Muscle layer of duodenum (tissue), 2 donors: ENCODE results near the gene NKX1-1.

Experiments used
- H3K27ac ChIP-seq: one replicate; pipeline ENCODE4 v1.7.0; 2013; ENCODE audit warnings: mild to moderate bottlenecking, low read length
- H3K27me3 ChIP-seq: one replicate; pipeline ENCODE4 v1.7.0; 2013; ENCODE audit warnings: low read depth, mild to moderate bottlenecking, control low read depth, low read length
- H3K36me3 ChIP-seq, 2 donors: one replicate each; pipeline ENCODE4 v1.7.0; 2013; ENCODE audit warnings: low read length in 2 of 2, control low read depth in 1 of 2, mild to moderate bottlenecking in 1 of 2; ENCODE audit not compliant: insufficient read depth in 2 of 2, control insufficient read depth in 1 of 2
- H3K4me1 ChIP-seq, 2 donors: one replicate each; pipeline ENCODE4 v1.7.0; 2013; ENCODE audit warnings: low read length in 2 of 2, mild to moderate bottlenecking in 2 of 2, control low read depth in 1 of 2, moderate library complexity in 1 of 2; ENCODE audit not compliant: insufficient read depth in 2 of 2, control insufficient read depth in 1 of 2
- H3K4me3 ChIP-seq, 2 donors: one replicate each; pipeline ENCODE4 v1.7.0; 2013; ENCODE audit warnings: low read length in 2 of 2, low read depth in 1 of 2, mild to moderate bottlenecking in 1 of 2
- H3K9me3 ChIP-seq, 2 donors: one replicate each; pipeline ENCODE4 v1.7.0; 2013; ENCODE audit warnings: low read length in 2 of 2, control low read depth in 1 of 2, mild to moderate bottlenecking in 1 of 2; ENCODE audit not compliant: control insufficient read depth in 1 of 2
- donor health status: healthy.

NKX1-1 gene

DNA sequence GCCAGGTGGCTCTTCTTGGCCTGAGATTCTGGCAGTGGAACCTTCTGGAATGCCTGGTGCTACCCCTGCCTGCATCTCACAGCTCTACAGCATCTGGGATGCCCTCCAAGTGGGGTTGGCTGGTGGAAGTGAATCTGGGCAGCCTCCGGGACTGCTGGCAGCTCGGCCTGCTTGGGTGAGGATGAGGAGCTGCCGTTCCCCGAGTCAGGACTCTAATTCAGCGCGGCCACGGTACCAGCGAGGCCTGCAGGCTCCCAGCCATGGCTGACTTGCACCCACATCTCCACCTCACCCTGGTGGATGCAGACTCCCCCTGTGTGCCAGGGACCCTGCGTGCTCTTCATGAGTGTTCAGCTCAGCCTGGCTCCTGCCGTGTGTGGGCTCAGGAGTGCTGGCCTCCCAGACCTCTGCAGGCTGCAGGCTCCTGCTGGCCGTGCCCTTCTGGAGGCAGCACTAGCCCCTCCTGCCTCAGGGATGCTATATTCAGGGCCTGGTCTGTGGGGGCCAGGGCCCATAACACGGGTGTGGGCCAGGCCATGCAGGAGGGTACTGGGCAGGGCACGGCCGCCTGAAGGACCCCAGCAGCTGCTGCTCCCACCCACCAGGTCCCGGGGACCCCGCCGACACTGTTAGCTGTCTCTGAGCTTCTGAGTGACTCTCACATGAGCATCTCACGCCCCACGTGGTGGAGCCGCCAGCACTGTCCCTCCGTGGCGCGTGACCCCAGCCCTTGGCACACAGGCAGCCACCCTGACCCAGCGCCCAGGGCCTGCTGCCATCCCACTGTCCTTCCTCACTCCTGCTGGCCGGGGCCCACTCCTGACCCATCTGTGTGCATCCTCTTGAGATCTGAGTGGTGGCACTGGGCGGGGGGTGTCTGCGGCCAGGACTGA is 48.6 kb downstream of the NKX1-1 start:
- H3K9me3 ChIP-seq, result no peaks in the 10 kb centered on the region
- H3K36me3 ChIP-seq, result peaks cover 0 to 58% of the 10 kb centered on the region in 2 donors
- H3K27me3 ChIP-seq, result no peaks in the 10 kb centered on the region
- H3K4me3 ChIP-seq, result no peak overlapping the region
- H3K4me1 ChIP-seq, result no peaks in the 10 kb centered on the region
- no peak overlapping the region for H3K27ac ChIP-seq

DNA sequence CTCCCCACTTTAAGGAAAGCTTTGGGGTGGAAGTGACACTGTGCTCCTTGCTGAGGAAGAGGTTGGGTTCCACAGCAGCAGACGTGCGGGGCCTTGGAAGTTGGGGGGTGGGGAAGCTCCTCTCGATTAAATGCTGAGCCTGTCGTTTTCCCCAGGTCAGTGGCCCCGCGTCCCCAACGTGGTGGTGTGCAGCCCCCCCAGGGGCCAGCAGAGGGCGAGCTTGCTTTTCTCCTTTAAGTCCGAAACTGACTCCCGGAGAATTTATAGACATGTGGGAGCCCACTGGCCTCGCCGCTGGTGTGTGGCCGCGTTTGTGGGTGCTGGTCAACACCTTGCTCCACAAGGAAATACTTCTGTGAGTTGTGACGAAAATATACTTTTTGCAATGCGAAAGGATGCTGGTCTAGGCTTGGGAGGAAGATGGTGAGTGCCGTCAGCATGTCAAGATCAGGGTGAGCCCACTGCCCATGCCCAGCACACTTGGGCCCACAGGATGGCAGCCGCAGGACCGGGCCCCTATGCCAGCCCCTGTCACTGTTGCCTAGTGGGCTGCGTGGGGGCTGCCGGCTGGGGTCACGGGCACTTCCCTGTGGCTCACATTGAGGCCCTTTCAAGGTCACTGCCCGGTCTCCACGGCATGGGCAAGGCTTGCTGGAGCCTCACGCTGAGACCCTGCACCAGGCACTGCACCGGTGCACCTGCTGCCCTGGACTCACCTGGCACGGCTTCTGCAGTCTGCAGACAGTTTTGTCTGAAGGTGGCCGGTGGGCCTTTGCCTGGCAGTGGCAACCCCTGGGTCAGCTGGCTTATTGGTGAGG is 49.9 kb downstream of the NKX1-1 start:
- Histone ChIP-seq H3K27me3 (no peaks in the 10 kb centered on the region), H3K27ac (no peak overlapping the region), H3K4me3 (no peak overlapping the region), H3K36me3 (peaks cover 0 to 61% of the 10 kb centered on the region in 2 donors), H3K4me1 (peaks cover 0 to 3% of the 10 kb centered on the region in 2 donors), H3K9me3 (no peaks in the 10 kb centered on the region)

DNA sequence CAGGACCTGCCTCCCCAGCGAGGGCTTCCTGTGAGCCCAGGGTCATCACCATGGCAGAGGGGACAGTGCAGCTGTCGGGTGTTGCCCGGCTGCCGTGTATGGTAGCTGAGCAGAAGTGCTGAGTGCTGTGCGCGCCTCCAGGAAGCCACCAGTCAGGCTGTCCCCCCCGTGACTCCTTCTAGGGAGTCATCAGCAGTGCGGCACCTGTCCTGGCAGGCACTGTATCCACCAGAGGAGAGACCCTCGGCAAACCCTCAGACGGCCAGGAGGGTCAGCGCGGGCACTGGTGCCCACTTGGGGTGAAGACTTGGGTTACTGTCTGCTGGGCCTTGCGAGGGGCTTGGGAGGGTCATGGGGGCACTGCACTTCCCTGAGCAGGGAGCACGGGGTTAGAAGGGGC is 50.9 kb downstream of the NKX1-1 start:
- no peak overlapping the region for H3K27ac ChIP-seq
- H3K36me3 ChIP-seq, result peaks cover 0 to 56% of the 10 kb centered on the region in 2 donors
- H3K9me3 ChIP-seq, result no peaks in the 10 kb centered on the region
- H3K4me1 ChIP-seq, result peaks cover 0 to 7% of the 10 kb centered on the region in 2 donors
- H3K27me3 ChIP-seq, result no peaks in the 10 kb centered on the region
- H3K4me3 ChIP-seq, result no peak overlapping the region

DNA sequence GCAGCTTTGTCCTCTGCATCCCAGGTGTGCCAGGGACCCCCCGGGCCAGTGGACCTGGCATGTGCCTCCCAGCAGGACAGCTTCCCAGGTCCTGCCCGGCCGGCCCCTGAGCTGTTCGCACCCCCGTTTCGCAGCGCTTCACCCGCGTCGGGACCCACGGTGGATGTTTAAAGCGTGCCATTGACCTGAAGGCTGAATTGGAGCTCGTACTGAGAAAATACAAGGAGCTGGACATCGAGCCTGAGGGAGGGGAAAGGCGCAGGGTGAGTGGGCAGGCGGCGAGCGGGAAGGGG is 51.3 kb downstream of the NKX1-1 start:
- no peaks in the 10 kb centered on the region for H3K27me3 ChIP-seq
- H3K4me1 ChIP-seq, result peaks cover 0 to 9% of the 10 kb centered on the region in 2 donors
- H3K27ac ChIP-seq, result no peak overlapping the region
- no peaks in the 10 kb centered on the region for H3K9me3 ChIP-seq
- H3K36me3 ChIP-seq, result peaks cover 0 to 56% of the 10 kb centered on the region in 2 donors
- H3K4me3 ChIP-seq, result no peak overlapping the region

DNA sequence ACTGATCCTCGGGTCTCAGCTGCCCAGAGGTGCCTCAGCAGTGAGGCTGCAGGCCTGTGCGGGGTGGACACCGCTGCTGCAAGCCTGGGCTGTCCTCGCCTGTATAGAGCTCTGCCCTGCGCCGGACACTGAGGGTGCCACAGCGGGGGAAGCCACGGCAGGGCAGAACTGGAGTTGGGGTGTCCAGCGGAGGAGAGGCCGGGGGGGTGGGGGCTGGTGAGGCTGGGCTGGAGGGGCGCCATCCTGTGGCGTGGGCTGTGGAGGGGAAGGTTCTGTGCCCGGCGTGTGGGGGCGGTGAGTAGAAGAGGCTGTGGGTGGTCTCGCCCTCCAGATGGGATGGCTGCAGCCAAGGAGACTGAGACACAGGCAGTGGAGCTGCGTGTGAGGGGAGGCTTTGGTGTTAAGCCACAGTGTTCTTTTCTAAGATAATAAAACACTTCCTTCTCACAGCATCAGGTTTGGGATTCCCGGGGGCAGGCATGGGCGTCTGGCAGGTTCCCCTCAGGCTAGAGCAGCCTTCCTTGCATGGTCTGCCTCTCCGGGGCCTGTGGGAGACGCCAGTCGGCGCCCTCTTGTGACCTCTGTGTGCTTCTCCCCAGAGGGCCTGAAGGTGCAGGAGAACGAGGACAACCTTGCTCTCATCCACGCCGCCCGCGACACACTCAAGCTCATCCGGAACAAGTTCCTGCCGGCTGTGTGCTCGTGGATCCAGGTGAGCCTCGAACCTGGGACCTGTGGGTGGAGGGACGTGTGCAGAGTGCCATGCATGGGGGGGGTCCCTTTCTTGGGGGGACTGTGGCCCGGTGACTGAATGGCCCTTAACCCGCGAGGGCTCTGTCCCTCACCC is 51.9 kb downstream of the NKX1-1 start:
- peaks cover 0 to 58% of the 10 kb centered on the region in 2 donors for H3K36me3 ChIP-seq
- H3K27me3 ChIP-seq, result no peaks in the 10 kb centered on the region
- H3K4me1 ChIP-seq, result peaks cover 0 to 9% of the 10 kb centered on the region in 2 donors
- H3K9me3 ChIP-seq, result no peaks in the 10 kb centered on the region
- H3K4me3 ChIP-seq, result no peak overlapping the region
- H3K27ac ChIP-seq, result no peak overlapping the region

DNA sequence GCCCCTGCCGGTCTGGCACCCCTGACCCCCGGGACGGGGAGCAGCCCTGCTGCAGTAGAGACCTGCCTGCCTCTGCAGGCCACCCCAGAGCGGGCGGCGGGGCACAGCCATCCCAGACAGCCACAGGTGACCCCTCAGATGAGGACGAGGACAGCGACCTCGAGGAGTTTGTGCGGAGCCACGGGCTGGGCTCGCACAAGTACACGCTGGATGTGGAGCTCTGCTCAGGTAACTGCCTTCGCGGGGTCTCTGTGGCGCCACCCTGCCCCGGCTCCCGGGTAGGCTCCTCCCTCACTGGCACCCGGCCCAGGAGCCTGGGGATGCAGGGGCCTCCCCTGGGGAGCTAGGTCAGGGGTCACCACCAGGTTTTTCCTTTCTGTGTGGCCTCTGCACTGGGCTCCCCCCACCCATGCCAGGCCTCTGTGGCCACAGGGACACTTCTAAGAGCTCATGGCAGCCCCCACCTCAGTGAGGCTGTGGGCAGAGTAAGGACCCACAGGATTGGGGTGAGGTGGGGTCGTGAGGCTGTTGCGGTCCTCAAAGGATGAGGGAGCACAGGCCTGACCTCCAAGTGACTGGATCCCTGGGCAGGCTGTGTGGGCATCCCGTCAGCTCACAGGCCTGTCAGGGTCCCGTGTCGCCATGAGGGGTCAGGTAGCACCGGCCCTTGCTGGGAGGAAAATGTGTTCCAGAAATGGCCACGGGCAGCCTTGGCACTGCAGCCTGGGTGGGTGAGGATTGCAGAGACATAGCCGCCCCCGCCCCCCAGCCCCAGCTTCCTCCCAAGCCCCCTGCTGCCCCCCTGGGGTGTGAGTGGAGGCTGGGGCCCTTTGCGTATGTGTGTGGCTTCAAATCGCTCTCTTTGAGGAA is 52.8 kb downstream of the NKX1-1 start:
- no peak overlapping the region for H3K27ac ChIP-seq
- H3K4me1 ChIP-seq, result peaks cover 2 to 14% of the 10 kb centered on the region in 2 donors
- H3K27me3 ChIP-seq, result no peaks in the 10 kb centered on the region
- peaks cover 0 to 51% of the 10 kb centered on the region in 2 donors for H3K36me3 ChIP-seq
- no peaks in the 10 kb centered on the region for H3K9me3 ChIP-seq
- H3K4me3 ChIP-seq, result no peak overlapping the region
